Suppressor macrophage treated with lipopolysaccharide for 1 hour (primary cell): Measurements from ENCODE around the gene KPNA1.

Experiments used
- DNase-seq, 3 donors: peaks; one replicate each; pipeline ENCODE4 v3.0.0-alpha.2; 2020 to 2022

KPNA1 gene

GRCh38 chr3:122377975-122378374 lies 136.8 kb downstream of the KPNA1 start:
- no peak for DNase-seq

GRCh38 chr3:122374034-122374433 lies 140.7 kb downstream of the KPNA1 start:
- DNase-seq: no peak
